Stomach (tissue), 4 donors: ENCODE data around the gene PIAS1.

ENCODE experiments used
- CTCF ChIP-seq, 7 experiments: fragments of 450-650 bp in 4 of 7; fragments of 200-600 bp in 3 of 7; sonication (generic) in 3 of 7; IDR thresholded peaks; one replicate each; pipeline ENCODE4 v1.5.1; 2016 to 2019; ENCODE audit warnings: antibody characterized with exemption in 7 of 7, control low read depth in 2 of 7, mild to moderate bottlenecking in 1 of 7
- EP300 ChIP-seq: sonication (generic); formaldehyde crosslinking; IDR thresholded peaks from one replicate; pipeline ENCODE4 v1.6.1; 2017; ENCODE audit warnings: antibody characterized with exemption
- POLR2A ChIP-seq, 4 donors: fragments of 450-650 bp; IDR thresholded peaks; one replicate each; pipeline ENCODE4 v1.6.1; 2016; ENCODE audit warnings: antibody characterized with exemption in 4 of 4, control low read depth in 2 of 4, mild to moderate bottlenecking in 1 of 4, moderate library complexity in 1 of 4

GRCh38 chr15:68230157-68231100 lies 176.3 kb downstream of the PIAS1 start:
- TF ChIP-seq POLR2A (IDR thresholded peaks at IDR 0.05) (no peak), CTCF (IDR thresholded peaks at IDR 0.05) (no peak), EP300 (no peak)
